Daoy (cell line): ENCODE measurements around the gene UFL1. TPM values are rescaled to one million over a fixed set of nuclear protein-coding genes. Genes with fewer than 3 reads are reported as not detected.

ENCODE experiments used
- DNase-seq: peaks from one replicate; pipeline ENCODE4 v3.0.0-alpha.2; 2015; ENCODE audit warnings: low read depth
- total RNA-seq: library from RNA; depleted of rRNA; stranded (reverse); fragments of >200 nt; shearing (Covaris generic); gene quantifications from 2 replicates; pipeline ENCODE4 v1.2.3, GENCODE V29; 2014; rRNA removed

The UFL1 gene
- total RNA-seq, 1 experiment from 2014 or later: 20.7 TPM

- DNase-seq: no peak
Measured at GRCh38 chr6:96571551-96571950, 49.9 kb downstream of the UFL1 start.

- no peak for DNase-seq
Measured at GRCh38 chr6:96575359-96575758, 53.8 kb downstream of the UFL1 start.

- DNase-seq: no peak
Measured at GRCh38 chr6:96576221-96576620, 54.6 kb downstream of the UFL1 start.

- DNase-seq: no peak
Measured at GRCh38 chr6:96582021-96582420, 60.4 kb downstream of the UFL1 start.

- DNase-seq: no peak
Measured at GRCh38 chr6:96582436-96582835, 60.8 kb downstream of the UFL1 start.

GRCh38 chr6:96604420-96604819 lies 82.8 kb downstream of the UFL1 start:
- no peak for DNase-seq

Other genes starting within 250 kb of the UFL1 start
- gene FHL5, start 41.3 kb downstream of the UFL1 start, total RNA-seq: not detected in 2 replicates